GM12872 (cell line): ENCODE data around the gene HM13.

Experiments
- TF ChIP-seq, protein P1 (sequence below): IDR thresholded peaks from 3 replicates; pipeline ENCODE4 v1.5.1; 2011; ENCODE audit warnings: low read depth, mild to moderate bottlenecking, low read length, moderate library complexity; ENCODE audit not compliant: insufficient read depth

The HM13 gene

DNA sequence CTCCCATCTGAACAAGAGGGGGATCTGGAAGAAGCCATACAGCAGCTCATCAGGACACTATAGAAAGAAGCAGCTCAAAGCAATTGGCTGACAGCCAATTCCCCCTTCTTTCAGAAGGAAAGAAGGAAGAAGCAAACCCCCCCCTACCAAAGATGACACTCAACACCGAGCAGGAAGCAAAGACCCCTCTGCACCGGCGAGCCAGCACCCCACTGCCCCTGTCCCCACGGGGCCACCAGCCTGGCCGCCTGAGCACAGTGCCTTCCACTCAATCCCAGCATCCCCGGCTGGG is 38.0 kb upstream of the HM13 start:
- TF ChIP-seq, protein P1, sequence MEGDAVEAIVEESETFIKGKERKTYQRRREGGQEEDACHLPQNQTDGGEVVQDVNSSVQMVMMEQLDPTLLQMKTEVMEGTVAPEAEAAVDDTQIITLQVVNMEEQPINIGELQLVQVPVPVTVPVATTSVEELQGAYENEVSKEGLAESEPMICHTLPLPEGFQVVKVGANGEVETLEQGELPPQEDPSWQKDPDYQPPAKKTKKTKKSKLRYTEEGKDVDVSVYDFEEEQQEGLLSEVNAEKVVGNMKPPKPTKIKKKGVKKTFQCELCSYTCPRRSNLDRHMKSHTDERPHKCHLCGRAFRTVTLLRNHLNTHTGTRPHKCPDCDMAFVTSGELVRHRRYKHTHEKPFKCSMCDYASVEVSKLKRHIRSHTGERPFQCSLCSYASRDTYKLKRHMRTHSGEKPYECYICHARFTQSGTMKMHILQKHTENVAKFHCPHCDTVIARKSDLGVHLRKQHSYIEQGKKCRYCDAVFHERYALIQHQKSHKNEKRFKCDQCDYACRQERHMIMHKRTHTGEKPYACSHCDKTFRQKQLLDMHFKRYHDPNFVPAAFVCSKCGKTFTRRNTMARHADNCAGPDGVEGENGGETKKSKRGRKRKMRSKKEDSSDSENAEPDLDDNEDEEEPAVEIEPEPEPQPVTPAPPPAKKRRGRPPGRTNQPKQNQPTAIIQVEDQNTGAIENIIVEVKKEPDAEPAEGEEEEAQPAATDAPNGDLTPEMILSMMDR, result no peak

DNA sequence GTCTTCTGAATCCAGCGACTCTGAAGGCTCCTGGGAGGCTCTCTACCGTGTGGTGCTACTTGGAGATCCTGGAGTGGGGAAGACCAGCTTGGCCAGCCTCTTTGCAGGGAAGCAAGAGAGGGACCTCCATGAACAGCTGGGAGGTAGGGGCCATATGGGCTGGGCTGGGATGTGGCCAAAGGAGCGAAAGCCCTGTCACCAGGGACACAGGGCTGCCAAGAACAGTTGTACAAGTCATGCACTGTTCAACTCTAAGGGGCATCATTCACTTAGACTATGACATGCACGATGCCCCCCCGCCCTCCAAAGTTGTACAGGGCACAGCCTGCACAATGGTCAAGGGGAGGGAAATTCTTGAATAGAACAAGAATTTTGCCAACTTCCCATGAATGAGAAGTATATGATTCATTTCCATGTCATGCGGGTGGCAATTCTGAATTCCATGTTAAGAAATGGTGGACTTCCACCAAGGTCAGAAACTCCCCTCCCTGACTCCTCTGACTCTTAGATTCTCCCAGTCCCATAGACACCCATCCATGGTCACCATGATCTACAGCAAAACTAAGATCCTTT is 37.5 kb upstream of the HM13 start:
- TF ChIP-seq, protein P1, result no peak

DNA sequence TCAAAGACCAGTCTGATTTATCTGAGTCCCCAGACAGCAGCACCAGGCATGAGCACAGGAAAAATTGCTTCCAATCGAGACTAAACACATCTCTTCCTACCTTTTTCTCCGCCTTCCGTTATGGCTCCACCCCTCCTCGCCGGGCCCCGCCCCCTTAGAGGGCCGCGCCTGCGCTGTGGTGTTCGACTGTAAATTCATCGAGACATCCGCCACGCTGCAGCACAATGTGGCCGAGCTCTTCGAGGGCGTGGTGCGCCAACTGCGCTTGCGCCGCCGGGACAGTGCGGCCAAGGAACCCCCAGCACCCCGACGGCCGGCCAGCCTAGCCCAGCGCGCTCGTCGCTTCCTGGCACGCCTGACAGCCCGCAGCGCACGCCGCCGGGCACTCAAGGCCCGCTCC is 30.2 kb upstream of the HM13 start:
- TF ChIP-seq, protein P1, result no peak

DNA sequence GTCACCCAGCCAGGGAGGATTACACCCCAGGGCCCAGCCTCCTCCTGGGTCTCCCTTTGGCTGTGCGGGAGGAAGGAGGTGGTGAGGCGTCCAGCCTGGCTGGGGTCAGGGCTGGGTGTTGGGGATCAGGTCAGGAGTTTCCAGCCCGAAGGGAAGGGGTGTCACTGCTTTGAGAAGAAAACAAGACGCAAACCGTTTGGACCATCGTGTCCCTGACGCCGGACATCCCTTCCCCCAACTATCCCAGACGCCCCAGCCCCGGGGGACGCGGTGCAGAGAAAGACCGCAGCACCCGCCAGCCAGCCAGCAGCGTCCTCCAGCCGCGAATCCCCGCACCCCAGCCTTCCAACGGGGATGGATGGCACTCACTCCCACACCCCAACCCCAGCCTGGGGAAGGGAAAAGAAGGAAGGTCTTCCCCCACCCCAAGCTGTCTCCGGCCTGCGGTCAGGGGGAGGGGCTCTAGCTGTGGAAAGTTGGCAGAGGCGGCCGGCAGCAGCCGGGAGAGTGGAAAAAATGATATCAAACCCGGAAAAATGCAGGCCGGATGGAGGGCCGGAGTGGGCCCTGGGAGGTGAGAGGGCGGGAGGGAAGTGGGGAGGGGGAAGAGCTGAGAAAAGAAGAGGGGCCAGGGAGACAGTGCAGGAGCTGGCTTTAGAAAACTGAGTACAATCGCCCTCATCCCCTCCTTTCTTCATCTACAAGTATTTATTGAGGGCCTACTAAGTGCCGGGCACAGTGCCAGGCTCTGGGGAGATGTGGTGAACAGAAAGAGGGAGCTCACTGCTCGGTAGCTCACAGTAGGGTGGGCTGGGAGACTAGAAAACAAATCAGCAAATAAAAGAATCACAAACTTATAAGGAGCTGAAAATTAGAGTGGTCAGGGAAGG is 28.5 kb upstream of the HM13 start:
- TF ChIP-seq, protein P1, result no peak

DNA sequence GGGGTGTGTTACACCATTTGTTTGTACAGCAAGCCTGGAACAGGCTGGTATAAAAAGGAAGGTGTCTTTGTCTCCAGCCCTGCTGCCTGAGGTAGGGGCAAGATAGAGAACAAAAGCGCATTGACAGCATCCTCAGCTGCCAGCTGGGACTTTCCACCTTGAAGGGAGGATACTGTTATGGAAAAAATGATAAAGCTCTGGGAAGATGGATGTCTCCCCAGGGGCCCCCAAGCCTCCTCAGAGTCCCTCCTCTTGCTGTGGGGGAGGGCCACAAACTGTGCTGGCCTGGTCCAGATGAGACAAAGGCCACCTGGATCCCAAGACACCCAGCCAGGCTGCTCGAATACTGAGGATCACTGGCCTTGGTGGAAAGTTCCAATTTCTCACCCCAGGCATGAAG is 26.1 kb upstream of the HM13 start:
- TF ChIP-seq, protein P1, result no peak

DNA sequence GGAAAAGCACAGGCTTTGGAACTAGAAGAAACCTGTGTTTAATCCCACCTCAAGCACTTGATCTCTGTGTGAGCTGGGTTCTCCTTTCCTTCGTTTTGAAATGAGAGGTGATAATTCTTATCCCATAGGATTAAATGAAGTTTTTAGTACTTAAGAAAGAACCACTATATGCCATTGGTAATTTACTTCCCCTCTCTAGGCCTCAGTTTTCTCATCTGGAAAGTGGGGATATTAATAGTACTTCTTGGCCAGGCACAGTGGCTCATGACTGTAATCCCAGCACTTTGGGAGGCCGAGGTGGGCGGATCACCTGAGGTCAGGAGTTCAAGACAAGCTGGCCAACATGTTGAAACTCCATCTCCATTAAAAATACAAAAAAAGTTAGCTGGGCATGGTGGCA is 25.1 kb upstream of the HM13 start:
- TF ChIP-seq, protein P1, result no peak

DNA sequence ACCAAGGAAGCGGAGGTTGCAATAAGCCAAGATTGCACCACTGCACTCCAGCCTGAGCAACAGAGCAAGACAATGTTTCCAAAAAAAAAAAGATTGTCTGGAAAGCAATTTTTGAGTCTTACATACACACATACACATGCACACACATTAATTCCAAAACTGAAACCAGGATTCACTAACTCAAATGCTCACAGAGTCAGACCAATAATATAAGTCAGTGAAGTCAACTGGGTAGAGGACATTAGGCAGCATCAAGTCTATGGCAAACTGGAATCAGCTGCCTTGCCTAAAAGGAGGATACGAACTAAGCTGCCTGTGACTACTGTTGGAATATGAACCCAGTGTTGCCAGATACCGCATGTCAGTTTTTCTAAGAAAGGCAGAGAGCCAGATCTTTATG is 23.5 kb upstream of the HM13 start:
- TF ChIP-seq, protein P1, result no peak
